Measurements from ENCODE around the gene LARP1.
"Not testable (repeated sequence)": the region's sequence is repeated elsewhere in the genome, so short reads cannot be mapped to it uniquely, and the experiment has no call there.

Gene LARP1

GRCh38 chr5:154759868-154760267 lies 4.7 kb downstream of the LARP1 start:
- not testable (repeated sequence) for DNase-seq

- no peak for DNase-seq
These were observed 6.0 kb downstream of the LARP1 start for GRCh38 chr5:154761046-154761736.

- no peak for DNase-seq
These were observed 7.1 kb downstream of the LARP1 start for GRCh38 chr5:154762261-154762660.

- DNase-seq: no peak
These were observed 7.5 kb downstream of the LARP1 start for GRCh38 chr5:154762700-154763099.

GRCh38 chr5:154764967-154765366 lies 9.8 kb downstream of the LARP1 start:
- no peak for DNase-seq

GRCh38 chr5:154765396-154765925 lies 10.3 kb downstream of the LARP1 start:
- no peak for DNase-seq

- DNase-seq: no peak
These were observed 11.5 kb downstream of the LARP1 start for GRCh38 chr5:154766558-154767281.

- no peak for DNase-seq
These were observed 12.4 kb downstream of the LARP1 start for GRCh38 chr5:154767576-154767975.

GRCh38 chr5:154768207-154768606 lies 13.0 kb downstream of the LARP1 start:
- no peak for DNase-seq

GRCh38 chr5:154770111-154770510 lies 14.9 kb downstream of the LARP1 start:
- no peak for DNase-seq

- peak in 4 of 56 donors; percentile 6 to 37 (median 12) for DNase-seq
These were observed 16.3 kb downstream of the LARP1 start for GRCh38 chr5:154771383-154771901.

- DNase-seq: no peak
These were observed 18.1 kb downstream of the LARP1 start for GRCh38 chr5:154773326-154773725.

- no peak for DNase-seq
These were observed 21.0 kb downstream of the LARP1 start for GRCh38 chr5:154776167-154776566.

GRCh38 chr5:154778534-154778933 lies 23.4 kb downstream of the LARP1 start:
- DNase-seq: peak in 3 of 56 donors; percentile 3 to 11 (median 7)

- no peak for DNase-seq
These were observed 23.9 kb downstream of the LARP1 start for GRCh38 chr5:154779105-154779504.

- no peak for DNase-seq
These were observed 25.0 kb downstream of the LARP1 start for GRCh38 chr5:154780128-154780527.

- DNase-seq: no peak
These were observed 27.1 kb downstream of the LARP1 start for GRCh38 chr5:154782326-154782725.

GRCh38 chr5:154782812-154783592 lies 27.8 kb downstream of the LARP1 start:
- no peak for DNase-seq

- DNase-seq: no peak
These were observed 28.7 kb downstream of the LARP1 start for GRCh38 chr5:154783774-154784460.

- no peak for DNase-seq
These were observed 29.7 kb downstream of the LARP1 start for GRCh38 chr5:154784856-154785255.

GRCh38 chr5:154786414-154786813 lies 31.2 kb downstream of the LARP1 start:
- no peak for DNase-seq

Measured in amygdala (tissue), 56 donors.